HK-2 (cell line): Measurements from ENCODE around the gene SRP72.
A peak's percentile ranks its signal among the peaks of the same experiment; 100 is the strongest.
"Not testable (repeated sequence)": the region's sequence is repeated elsewhere in the genome, so short reads cannot be mapped to it uniquely, and the experiment has no call there.

ENCODE experiments used
- DNase-seq: peaks from one replicate; pipeline ENCODE4 v3.0.0-alpha.2; 2018; ENCODE audit not compliant: unreplicated experiment

Gene SRP72

GRCh38 chr4:56467284-56468096, at the start of gene SRP72:
SRP72 (plus strand) TSS chr4:56467617; CDS start chr4:56467636, 19 bp downstream.
- DNase-seq: peak; percentile 83

GRCh38 chr4:56424176-56424575, 43.2 kb upstream of the SRP72 start:
- DNase-seq: no peak

GRCh38 chr4:56424697-56425514, 42.5 kb upstream of the SRP72 start:
- DNase-seq: no peak

GRCh38 chr4:56425518-56425917, 41.9 kb upstream of the SRP72 start:
- no peak for DNase-seq

- DNase-seq: no peak
These were observed 41.1 kb upstream of the SRP72 start for GRCh38 chr4:56426273-56426672.

GRCh38 chr4:56427179-56427578, 40.2 kb upstream of the SRP72 start:
- no peak for DNase-seq

- DNase-seq: no peak
These were observed 37.2 kb upstream of the SRP72 start for GRCh38 chr4:56430203-56430602.

- no peak for DNase-seq
These were observed 34.1 kb upstream of the SRP72 start for GRCh38 chr4:56433280-56433679.

- DNase-seq: peak; percentile 82
These were observed 32.7 kb upstream of the SRP72 start for GRCh38 chr4:56434599-56435139.

GRCh38 chr4:56435140-56435926, 32.1 kb upstream of the SRP72 start, which contains the start of gene PPAT:
PPAT (minus strand) TSS chr4:56435615; CDS start chr4:56435477, 138 bp downstream.
- peak; percentile 98 for DNase-seq

GRCh38 chr4:56438766-56439165, 28.7 kb upstream of the SRP72 start:
- no peak for DNase-seq

GRCh38 chr4:56440983-56441382, 26.4 kb upstream of the SRP72 start:
- no peak for DNase-seq

GRCh38 chr4:56444719-56445118, 22.7 kb upstream of the SRP72 start:
- DNase-seq: no peak

GRCh38 chr4:56445699-56446098, 21.7 kb upstream of the SRP72 start:
- DNase-seq: no peak

GRCh38 chr4:56448301-56448700, 19.1 kb upstream of the SRP72 start:
- DNase-seq: no peak

- not testable (repeated sequence) for DNase-seq
These were observed 17.9 kb upstream of the SRP72 start for GRCh38 chr4:56449475-56449874.

- DNase-seq: no peak
These were observed 17.1 kb upstream of the SRP72 start for GRCh38 chr4:56450342-56450741.

- DNase-seq: no peak
These were observed 7.3 kb upstream of the SRP72 start for GRCh38 chr4:56460085-56460484.

- no peak for DNase-seq
These were observed 5.3 kb upstream of the SRP72 start for GRCh38 chr4:56462157-56462556.

- DNase-seq: peak; percentile 8
These were observed 3.7 kb upstream of the SRP72 start for GRCh38 chr4:56463711-56464110.

- no peak for DNase-seq
These were observed 2.8 kb upstream of the SRP72 start for GRCh38 chr4:56464581-56464980.
